Heart left ventricle (tissue), 16 donors: ENCODE data around the gene MGARP. TPM values are rescaled to one million over a fixed set of nuclear protein-coding genes. Genes with fewer than 3 reads are reported as not detected.
"Not testable (repeated sequence)": the region's sequence is repeated elsewhere in the genome, so short reads cannot be mapped to it uniquely, and the experiment has no call there.

Experiments used
- ATAC-seq, 4 donors: fragments of 200-7000 bp; cut with Tn5 transposase; one replicate each; pipeline ENCODE4 v1.9.1; 2020 to 2022; ENCODE audit warnings: moderate library complexity in 4 of 4, mild to moderate bottlenecking in 3 of 4, moderate number of reproducible peaks in 1 of 4
- DNase-seq, 5 donors: peaks; one replicate each; pipeline ENCODE4 v3.0.0-alpha.2; 2020
- H3K27ac ChIP-seq, 12 donors: fragments of 200-600 bp; sonication (generic) in 4 of 12; one replicate each; pipeline versions ENCODE4 v1.5.0 to v1.8.0; 2016 to 2022; ENCODE audit warnings: mild to moderate bottlenecking in 2 of 12
- H3K27me3 ChIP-seq, 9 donors: fragments of 200-600 bp; sonication (generic) in 2 of 9; one replicate each; pipeline versions ENCODE4 v1.5.1 to v1.8.0; 2016 to 2022; ENCODE audit warnings: mild to moderate bottlenecking in 3 of 9
- H3K36me3 ChIP-seq, 9 donors: fragments of 200-600 bp; sonication (generic) in 2 of 9; one replicate each; pipeline versions ENCODE4 v1.5.0 to v1.8.0; 2018 to 2022; ENCODE audit warnings: mild to moderate bottlenecking in 2 of 9
- H3K4me1 ChIP-seq, 12 donors: fragments of 200-600 bp; sonication (generic) in 4 of 12; one replicate each; pipeline versions ENCODE4 v1.5.0 to v1.8.0; 2016 to 2022; ENCODE audit warnings: mild to moderate bottlenecking in 3 of 12
- H3K4me3 ChIP-seq, 12 donors: fragments of 200-600 bp; sonication (generic) in 4 of 12; one replicate each; pipeline versions ENCODE4 v1.5.0 to v1.8.0; 2017 to 2022; ENCODE audit warnings: mild to moderate bottlenecking in 9 of 12, moderate library complexity in 4 of 12
- H3K9me3 ChIP-seq, 12 donors: fragments of 200-600 bp; sonication (generic) in 4 of 12; one replicate each; pipeline versions ENCODE4 v1.5.0 to v1.8.0; 2016 to 2022; ENCODE audit warnings: mild to moderate bottlenecking in 1 of 12
- CTCF ChIP-seq, 12 donors: fragments of 200-600 bp; sonication (generic) in 4 of 12; IDR thresholded peaks; one replicate each; pipeline versions ENCODE4 v1.5.0 to v1.8.0; 2018 to 2022; ENCODE audit warnings: antibody characterized with exemption in 12 of 12, mild to moderate bottlenecking in 5 of 12
- POLR2A ChIP-seq, 2 donors: fragments of 450-650 bp; IDR thresholded peaks; one replicate each; pipeline ENCODE4 v1.6.1; 2017; ENCODE audit warnings: antibody characterized with exemption in 2 of 2, mild to moderate bottlenecking in 2 of 2, moderate library complexity in 2 of 2
- WGBS, 4 donors: extraction: QIAGEN DNeasy Blood & Tissue Kit in 2 of 4; methylation state at CpG; one replicate each; pipeline versions ENCODE4 v1.1.5 to v1.1.7; 2013 to 2018; 5-methylcytosine and 5-hydroxymethylcytosine counted together
- intact Hi-C, 10 donors: fragments of 100-400 bp; cut with DNase I; formaldehyde crosslinking; loops; one replicate each; pipeline versions ENCODE4 v1.11.1 to v1.14.2; 2022
- long read RNA-seq, 3 donors: library from polyadenylated mRNA; unstranded; transcript quantifications; one replicate each; pipeline ENCODE4 v2.0.0, GENCODE V29; 2020 to 2021
- polyA plus RNA-seq, 2 donors: library from polyadenylated mRNA; stranded (reverse); fragments of 200-250 nt; gene quantifications; one replicate each; pipeline ENCODE4 v1.2.3, GENCODE V29; 2013
- total RNA-seq, 9 donors: library from RNA; depleted of rRNA in 2 of 9; stranded (reverse); fragments of >200 nt in 2 of 9; fragmentation: NEBNext Ultra II Directional in 3 of 9; extraction: Animal tissue kit (Norgen Biotek cat#: 25700) in 3 of 9; gene quantifications; one replicate each; pipeline versions ENCODE4 v1.1.0 to v1.2.4, GENCODE V29; 2016 to 2023
- donor health status: ischemic (EF 13 %, LVEDD 7.1; RV severe dilation, severe dysfunction).
- donor health status: healthy with polysubstance abuse.
- donor health status: DM: no; HTN: yes; CAD: no.
- donor health status: DM: no; HTN: no; CAD: no.
- donor health status: ischemic (EF 25% LVEDD 6.9; RV normal size, moderate dysfunction).
- donor health status: ischemic (EF 25% LVEDD 5.7; RV mildly dilated, moderate dysfunction).
- donor health status: healthy.
- donor health status: DM: yes; HTN: yes; CAD: no.
- donor health status: ischemic (EF 35%, LVEDD 5.7; RV mildly dilated, moderate dysfunction).
- donor health status: nonischemic (EF 11% LVEDD 7.7; RV severe dilation, severe dysfunction).
- donor health status: DM: yes; HTN: yes; CAD: no.
- donor health status: PGD.
- donor health status: ischemic (EF 29% LVEDD 5.4; RV normal size, mild dysfunction).
- donor health status: nonischemic (EF 23%, LVEDD 6.1; RV moderate dilation, normal function).

MGARP gene
- 1 to 10 TPM in 4 of 9 donors, under 1 TPM in 5; 0.48 to 7.8 (median 0.98) TPM for total RNA-seq
- polyA plus RNA-seq, result 1 to 10 TPM in 1 of 2 donors, under 1 TPM in 1; 0.83 to 1.6 TPM
- long read RNA-seq, donor 1, partial matches to known transcripts, result 0 of 2 reads
- long read RNA-seq, donor 1, other reads (novel, unspliced or antisense), result 0 of 2 reads
- long read RNA-seq, donor 2, partial matches to known transcripts, result 0 of 3 reads
- long read RNA-seq, donor 2, other reads (novel, unspliced or antisense), result 0 of 3 reads
- long read RNA-seq, donor 3, result 0 reads

- TF ChIP-seq POLR2A (IDR thresholded peaks at IDR 0.05), result no peak
- TF ChIP-seq CTCF (IDR thresholded peaks at IDR 0.05), result no peak
- H3K27ac ChIP-seq, result peak within 1 kb of the TSS in 2 of 12 donors; percentile 8
- DNase-seq, result peak in 3 of 5 donors; percentile 26 to 61 (median 33)
- peaks cover 0 to 9% (median 0%) of the 10 kb centered on the region in 12 donors for H3K9me3 ChIP-seq
- no peaks in the 10 kb centered on the region for H3K36me3 ChIP-seq
- peaks cover 0 to 18% (median 6%) of the 10 kb centered on the region in 12 donors for H3K4me1 ChIP-seq
- H3K27me3 ChIP-seq, result peaks cover 0 to 44% (median 10%) of the 10 kb centered on the region in 9 donors
- ATAC-seq, result peak; percentile 43 to 83 (median 76)
- 5 to 9% (median 7%) methylated on average over 35 to 51 of the region's 51 CpGs for WGBS, 4 donors
- intact Hi-C loops, result loop anchor here in 3 of 10 donors (5.0 to 10.0 kb wide), 3 partner anchors 53 to 175 kb away; no protein-coding TSS in a partner anchor
- peak within 1 kb of the TSS; percentile 31 to 63 (median 54) for H3K4me3 ChIP-seq
These were observed at the start of gene MGARP for GRCh38 chr4:139279760-139280620. Gene MGARP (minus strand): TSS chr4:139280225. CDS start chr4:139280158, 67 bp downstream.

GRCh38 chr4:139329665-139330200 lies 49.7 kb upstream of the MGARP start:
- ATAC-seq (no peak), DNase-seq (no peak)
- H3K27ac ChIP-seq, result no peak overlapping the region
- WGBS, 4 donors, result 82 to 90% (median 88%) methylated on average over 4 of the region's 4 CpGs
- H3K9me3 ChIP-seq, result no peaks in the 10 kb centered on the region
- H3K4me1 ChIP-seq, result peaks cover 0 to 8% (median 0%) of the 10 kb centered on the region in 12 donors
- peaks cover 0 to 28% (median 0%) of the 10 kb centered on the region in 9 donors for H3K36me3 ChIP-seq
- H3K27me3 ChIP-seq, result no peaks in the 10 kb centered on the region
- no peak overlapping the region for H3K4me3 ChIP-seq
- TF ChIP-seq CTCF (IDR thresholded peaks at IDR 0.05) (no peak), POLR2A (IDR thresholded peaks at IDR 0.05) (no peak)
- intact Hi-C loops, result no loop called here

GRCh38 chr4:139324620-139325019 lies 44.6 kb upstream of the MGARP start:
- Histone ChIP-seq H3K4me1 (peaks cover 0 to 21% (median 10%) of the 10 kb centered on the region in 12 donors), H3K36me3 (peaks cover 0 to 14% (median 0%) of the 10 kb centered on the region in 9 donors), H3K4me3 (no peak overlapping the region), H3K27ac (no peak overlapping the region), H3K9me3 (peaks cover 0 to 3% (median 0%) of the 10 kb centered on the region in 12 donors), H3K27me3 (no peaks in the 10 kb centered on the region)
- ATAC-seq, result no peak
- TF ChIP-seq POLR2A (IDR thresholded peaks at IDR 0.05), result no peak
- TF ChIP-seq CTCF (IDR thresholded peaks at IDR 0.05), result no peak
- no peak for DNase-seq
- WGBS, 4 donors, result 83 to 88% (median 86%) methylated on average over 6 of the region's 6 CpGs
- intact Hi-C loops, result no loop called here

GRCh38 chr4:139322541-139322940 lies 42.5 kb upstream of the MGARP start:
- H3K27ac ChIP-seq, H3K4me3 ChIP-seq, H3K27me3 ChIP-seq, ATAC-seq, H3K36me3 ChIP-seq, DNase-seq, H3K9me3 ChIP-seq, intact Hi-C loops: not testable (repeated sequence)
- WGBS, 4 donors, result 96 to 98% (median 97%) methylated on average over 6 of the region's 6 CpGs
- H3K4me1 ChIP-seq, result peaks cover 0 to 21% (median 10%) of the 10 kb centered on the region in 12 donors

DNA sequence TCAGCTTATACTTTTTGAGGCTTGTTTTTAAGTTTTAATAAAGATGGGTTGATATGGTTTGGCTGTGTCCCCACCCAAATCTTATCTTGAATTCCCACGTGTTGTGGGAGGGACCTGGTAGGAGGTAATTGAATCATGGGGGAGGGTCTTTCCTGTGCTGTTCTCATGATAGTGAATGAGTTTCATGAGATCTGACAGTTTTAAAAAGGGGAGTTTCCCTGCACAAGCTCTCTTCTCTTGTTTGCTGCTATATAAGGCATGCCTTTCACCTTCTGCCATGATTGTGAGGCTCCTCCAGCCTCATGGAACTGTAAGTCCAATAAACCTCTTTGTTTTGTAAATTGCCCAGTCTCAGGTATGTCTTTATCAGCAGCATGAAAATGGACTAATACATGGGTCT lies 42.0 kb upstream of the MGARP start:
- WGBS, 4 donors, result 18 to 44% (median 31%) methylated on average over 1 of the region's 1 CpG
- H3K4me3 ChIP-seq, ATAC-seq, H3K36me3 ChIP-seq, H3K27ac ChIP-seq, intact Hi-C loops, H3K9me3 ChIP-seq, DNase-seq, H3K27me3 ChIP-seq: not testable (repeated sequence)
- peaks cover 0 to 23% (median 11%) of the 10 kb centered on the region in 12 donors for H3K4me1 ChIP-seq
